ENCODE data around the gene APOBR.
A peak's percentile ranks its signal among the peaks of the same experiment; 100 is the strongest.

APOBR gene

DNA sequence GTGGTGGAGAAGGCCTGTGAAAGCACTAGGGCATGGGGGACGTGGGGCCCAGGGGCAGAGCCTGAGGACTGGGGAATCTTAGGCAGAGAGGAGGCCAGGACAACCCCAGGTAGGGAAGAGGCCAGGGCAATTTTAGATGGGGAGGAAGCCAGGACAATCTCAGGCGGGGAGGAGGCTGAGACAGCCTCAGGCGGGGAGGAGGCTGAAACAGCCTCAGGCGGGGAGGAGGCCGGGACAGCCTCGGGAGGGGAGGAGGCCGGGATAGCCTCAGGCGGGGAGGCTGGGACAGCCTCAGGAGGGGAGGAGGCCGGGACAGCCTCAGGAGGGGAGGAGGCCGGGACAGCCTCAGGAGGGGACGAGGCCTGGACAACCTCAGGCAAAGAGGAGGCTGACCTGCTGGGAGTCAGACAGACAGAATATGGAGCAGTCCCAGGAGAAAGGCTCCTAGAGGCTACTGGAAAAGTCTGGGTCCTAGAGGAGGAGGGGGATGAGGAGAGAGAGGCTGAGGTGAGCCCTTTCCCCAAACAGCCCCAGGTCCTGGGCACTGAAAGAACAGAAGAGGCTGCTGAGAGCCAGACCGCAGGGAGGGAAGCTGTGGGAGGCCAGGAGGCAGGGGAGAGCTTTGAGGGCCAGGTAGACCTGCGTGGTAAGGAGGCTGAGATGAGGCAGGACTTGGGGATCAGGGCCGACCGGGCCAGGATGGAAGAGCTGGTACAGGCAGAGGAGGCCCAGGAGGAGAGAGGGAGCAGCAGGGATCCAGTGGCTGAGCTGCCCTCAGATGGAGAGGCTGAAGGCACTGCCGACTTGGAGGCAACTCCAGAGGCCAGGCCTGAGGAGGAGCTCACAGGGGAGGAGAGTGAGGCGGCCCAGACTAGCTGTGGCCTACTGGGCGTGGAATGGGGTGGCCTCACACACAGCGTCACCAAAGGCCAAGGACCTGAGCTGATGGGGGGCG is 1.6 kb downstream of the APOBR start:
- Histone ChIP-seq H3K9ac (ENCODE audit: low read depth, low read length, poor library complexity, severe bottlenecking) (peak overlapping the region; percentile 99), H2AFZ (ENCODE audit: low read length) (no peak overlapping the region), H3K9me2 (replicated peaks; ENCODE audit: low read depth, low read length) (no peaks in the 10 kb centered on the region), H3K79me2 (ENCODE audit: insufficient read depth, low read length) (peaks cover 58% of the 10 kb centered on the region), H4K20me1 (ENCODE audit: insufficient read depth, low read length, poor library complexity, severe bottlenecking) (peaks cover 5% of the 10 kb centered on the region), H3K9me3 (ENCODE audit: insufficient read depth, low read depth, low read length) (no peaks in the 10 kb centered on the region), H3K4me3 (ENCODE audit: low read length, poor library complexity, severe bottlenecking) (peak overlapping the region; percentile 84), H3K4me1 (ENCODE audit: insufficient read depth, low read length, poor library complexity, severe bottlenecking) (peaks cover 40% of the 10 kb centered on the region), H3K4me2 (ENCODE audit: low read depth, low read length, poor library complexity, severe bottlenecking) (peak overlapping the region; percentile 99), H3K27me3 (ENCODE audit: insufficient read depth, low read length, poor library complexity, severe bottlenecking) (no peaks in the 10 kb centered on the region), H3K36me3 (ENCODE audit: insufficient read depth, low read length) (no peaks in the 10 kb centered on the region), H3F3A (ENCODE audit: low read depth) (no peaks in the 10 kb centered on the region)
- no peak for TF ChIP-seq EZH2phosphoT487 (IDR thresholded peaks at IDR 0.05; ENCODE audit: borderline replicate concordance)
- TF ChIP-seq, protein P1, sequence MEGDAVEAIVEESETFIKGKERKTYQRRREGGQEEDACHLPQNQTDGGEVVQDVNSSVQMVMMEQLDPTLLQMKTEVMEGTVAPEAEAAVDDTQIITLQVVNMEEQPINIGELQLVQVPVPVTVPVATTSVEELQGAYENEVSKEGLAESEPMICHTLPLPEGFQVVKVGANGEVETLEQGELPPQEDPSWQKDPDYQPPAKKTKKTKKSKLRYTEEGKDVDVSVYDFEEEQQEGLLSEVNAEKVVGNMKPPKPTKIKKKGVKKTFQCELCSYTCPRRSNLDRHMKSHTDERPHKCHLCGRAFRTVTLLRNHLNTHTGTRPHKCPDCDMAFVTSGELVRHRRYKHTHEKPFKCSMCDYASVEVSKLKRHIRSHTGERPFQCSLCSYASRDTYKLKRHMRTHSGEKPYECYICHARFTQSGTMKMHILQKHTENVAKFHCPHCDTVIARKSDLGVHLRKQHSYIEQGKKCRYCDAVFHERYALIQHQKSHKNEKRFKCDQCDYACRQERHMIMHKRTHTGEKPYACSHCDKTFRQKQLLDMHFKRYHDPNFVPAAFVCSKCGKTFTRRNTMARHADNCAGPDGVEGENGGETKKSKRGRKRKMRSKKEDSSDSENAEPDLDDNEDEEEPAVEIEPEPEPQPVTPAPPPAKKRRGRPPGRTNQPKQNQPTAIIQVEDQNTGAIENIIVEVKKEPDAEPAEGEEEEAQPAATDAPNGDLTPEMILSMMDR (conservative IDR thresholded peaks at IDR 0.05; ENCODE audit: low read length): no peak

DNA sequence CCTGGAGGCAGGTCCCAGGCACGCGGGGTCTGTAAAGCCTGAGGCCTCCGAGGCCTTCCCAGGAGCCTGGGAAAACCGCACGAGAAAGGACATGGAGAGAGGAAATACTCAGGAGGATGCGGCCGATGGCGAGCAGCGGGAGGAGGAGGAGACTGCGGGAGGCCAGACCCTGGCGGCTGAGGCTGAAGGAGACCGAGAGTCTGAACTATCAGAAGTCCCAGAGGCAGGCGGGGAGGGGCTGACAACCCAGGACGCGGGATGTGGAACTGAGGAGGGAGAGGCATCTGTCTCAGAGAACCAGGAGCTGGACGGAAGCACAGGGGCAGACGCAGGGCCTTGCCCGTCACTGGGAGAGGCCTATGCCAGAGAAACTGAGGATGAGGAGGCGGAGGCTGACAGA is 2.4 kb downstream of the APOBR start:
- peak overlapping the region; percentile 99 for H3K9ac ChIP-seq (ENCODE audit: low read depth, low read length, poor library complexity, severe bottlenecking)
- H3F3A ChIP-seq (ENCODE audit: low read depth): no peaks in the 10 kb centered on the region
- H3K79me2 ChIP-seq (ENCODE audit: insufficient read depth, low read length): peaks cover 51% of the 10 kb centered on the region
- no peaks in the 10 kb centered on the region for H4K20me1 ChIP-seq (ENCODE audit: insufficient read depth, low read length, poor library complexity, severe bottlenecking)
- no peak overlapping the region for H2AFZ ChIP-seq (ENCODE audit: low read length)
- H3K36me3 ChIP-seq (ENCODE audit: insufficient read depth, low read length): no peaks in the 10 kb centered on the region
- H3K9me2 ChIP-seq (replicated peaks; ENCODE audit: low read depth, low read length): no peaks in the 10 kb centered on the region
- H3K4me3 ChIP-seq (ENCODE audit: low read length, poor library complexity, severe bottlenecking): peak overlapping the region; percentile 84
- H3K4me1 ChIP-seq (ENCODE audit: insufficient read depth, low read length, poor library complexity, severe bottlenecking): peaks cover 34% of the 10 kb centered on the region
- peak overlapping the region; percentile 99 for H3K4me2 ChIP-seq (ENCODE audit: low read depth, low read length, poor library complexity, severe bottlenecking)
- no peaks in the 10 kb centered on the region for H3K9me3 ChIP-seq (ENCODE audit: insufficient read depth, low read depth, low read length)
- no peaks in the 10 kb centered on the region for H3K27me3 ChIP-seq (ENCODE audit: insufficient read depth, low read length, poor library complexity, severe bottlenecking)
- no peak for TF ChIP-seq EZH2phosphoT487 (IDR thresholded peaks at IDR 0.05; ENCODE audit: borderline replicate concordance)
- TF ChIP-seq, protein P1 (conservative IDR thresholded peaks at IDR 0.05; ENCODE audit: low read length): no peak

DNA sequence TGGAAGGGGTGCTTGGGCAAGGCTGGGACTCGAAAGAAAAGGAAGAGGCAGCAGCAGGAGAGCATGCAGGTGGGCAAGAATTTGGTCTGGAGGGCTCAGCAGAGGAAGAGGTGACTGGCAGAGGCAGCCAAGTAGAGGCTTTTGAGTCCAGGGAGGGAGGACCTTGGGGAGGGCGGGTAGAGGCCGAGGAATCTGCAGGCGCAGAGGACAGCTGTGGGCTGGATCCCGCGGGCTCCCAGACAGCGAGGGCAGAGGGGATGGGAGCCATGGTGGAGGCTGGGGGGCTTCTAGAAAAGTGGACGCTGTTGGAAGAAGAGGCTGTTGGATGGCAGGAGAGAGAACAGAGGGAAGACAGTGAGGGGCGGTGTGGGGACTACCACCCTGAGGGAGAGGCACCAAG is 2.9 kb downstream of the APOBR start:
- Histone ChIP-seq H4K20me1 (ENCODE audit: insufficient read depth, low read length, poor library complexity, severe bottlenecking) (no peaks in the 10 kb centered on the region), H3K27me3 (ENCODE audit: insufficient read depth, low read length, poor library complexity, severe bottlenecking) (no peaks in the 10 kb centered on the region), H3K9ac (ENCODE audit: low read depth, low read length, poor library complexity, severe bottlenecking) (peak overlapping the region; percentile 99), H3K9me3 (ENCODE audit: insufficient read depth, low read depth, low read length) (no peaks in the 10 kb centered on the region), H2AFZ (ENCODE audit: low read length) (no peak overlapping the region), H3K4me3 (ENCODE audit: low read length, poor library complexity, severe bottlenecking) (peak overlapping the region; percentile 84), H3K36me3 (ENCODE audit: insufficient read depth, low read length) (no peaks in the 10 kb centered on the region), H3K79me2 (ENCODE audit: insufficient read depth, low read length) (peaks cover 51% of the 10 kb centered on the region), H3K9me2 (replicated peaks; ENCODE audit: low read depth, low read length) (no peaks in the 10 kb centered on the region), H3K4me1 (ENCODE audit: insufficient read depth, low read length, poor library complexity, severe bottlenecking) (peaks cover 34% of the 10 kb centered on the region), H3F3A (ENCODE audit: low read depth) (no peaks in the 10 kb centered on the region), H3K4me2 (ENCODE audit: low read depth, low read length, poor library complexity, severe bottlenecking) (peak overlapping the region; percentile 99)
- TF ChIP-seq, protein P1 (conservative IDR thresholded peaks at IDR 0.05; ENCODE audit: low read length): no peak
- no peak for TF ChIP-seq EZH2phosphoT487 (IDR thresholded peaks at IDR 0.05; ENCODE audit: borderline replicate concordance)

Measured in Loucy (cell line).